GM19035 (cell line): ENCODE data around the gene C18orf63.
"Not testable (repeated sequence)": the region's sequence is repeated elsewhere in the genome, so short reads cannot be mapped to it uniquely, and the experiment has no call there.

Experiments used
- ATAC-seq: cut with Tn5 transposase; IDR thresholded peaks from one replicate; pipeline ENCODE4 v1.9.1; 2021; ENCODE audit not compliant: unreplicated experiment

Gene C18orf63

GRCh38 chr18:74315464-74316256, at the start of gene C18orf63:
Gene C18orf63, plus strand, starts transcription at chr18:74315839. Its CDS starts 2,027 bp downstream, at chr18:74317866.
- ATAC-seq: no peak

- no peak for ATAC-seq
These were observed 49.5 kb upstream of the C18orf63 start for GRCh38 chr18:74266161-74266560.

GRCh38 chr18:74268175-74268574, 47.5 kb upstream of the C18orf63 start:
- no peak for ATAC-seq

GRCh38 chr18:74268933-74269620, 46.6 kb upstream of the C18orf63 start:
- no peak for ATAC-seq

GRCh38 chr18:74271635-74272034, 44.0 kb upstream of the C18orf63 start:
- ATAC-seq: no peak

- ATAC-seq: no peak
These were observed 42.2 kb upstream of the C18orf63 start for GRCh38 chr18:74273394-74273793.

- no peak for ATAC-seq
These were observed 40.9 kb upstream of the C18orf63 start for GRCh38 chr18:74274700-74275099.

GRCh38 chr18:74275736-74276135, 39.9 kb upstream of the C18orf63 start:
- no peak for ATAC-seq

GRCh38 chr18:74276609-74277008, 39.0 kb upstream of the C18orf63 start:
- no peak for ATAC-seq

GRCh38 chr18:74277296-74277695, 38.3 kb upstream of the C18orf63 start:
- no peak for ATAC-seq

- no peak for ATAC-seq
These were observed 37.6 kb upstream of the C18orf63 start for GRCh38 chr18:74278058-74278457.

GRCh38 chr18:74278983-74279382, 36.7 kb upstream of the C18orf63 start:
- no peak for ATAC-seq

GRCh38 chr18:74281011-74281979, 34.3 kb upstream of the C18orf63 start:
- no peak for ATAC-seq

GRCh38 chr18:74281980-74282754, 33.5 kb upstream of the C18orf63 start:
- ATAC-seq: no peak

- no peak for ATAC-seq
These were observed 32.7 kb upstream of the C18orf63 start for GRCh38 chr18:74282755-74283554.

GRCh38 chr18:74283646-74284045, 32.0 kb upstream of the C18orf63 start:
- ATAC-seq: no peak

- no peak for ATAC-seq
These were observed 31.3 kb upstream of the C18orf63 start for GRCh38 chr18:74284191-74284979.

- no peak for ATAC-seq
These were observed 30.7 kb upstream of the C18orf63 start for GRCh38 chr18:74284980-74285355.

- ATAC-seq: not testable (repeated sequence)
These were observed 30.1 kb upstream of the C18orf63 start for GRCh38 chr18:74285583-74285982.
